Measurements from ENCODE around the gene MNAT1. TPM values are rescaled to one million over a fixed set of nuclear protein-coding genes. Genes with fewer than 3 reads are reported as not detected.

The MNAT1 gene
- polyA plus RNA-seq, 1 of the 3 experiments (the other 2 are of a cell fraction) = 38.9 TPM

GRCh38 chr14:60878121-60878520, 143.6 kb downstream of the MNAT1 start:
- H4K20me1 ChIP-seq (ENCODE audit: insufficient read depth) = no peaks in the 10 kb centered on the region
- no peak for DNase-seq
- no peaks in the 10 kb centered on the region for H3F3A ChIP-seq (replicated peaks; ENCODE audit: insufficient read depth)
- H3K9ac ChIP-seq = no peak overlapping the region
- WGBS (ENCODE audit: low lambda C conversion rate) = 95% methylated on average over 1 of the region's 1 CpG
- TF ChIP-seq RAD21 (IDR thresholded peaks at IDR 0.05; ENCODE audit: low read length) (no peak), USF2 (IDR thresholded peaks at IDR 0.05; ENCODE audit: borderline replicate concordance, low read depth, low read length) (no peak), REST (IDR thresholded peaks at IDR 0.05; ENCODE audit: low read depth, low read length) (no peak), MXI1 (IDR thresholded peaks at IDR 0.05; ENCODE audit: low read depth, low read length) (no peak), FOXM1 (IDR thresholded peaks at IDR 0.05; ENCODE audit: low read depth) (no peak)
- no peaks in the 10 kb centered on the region for H3K9me2 ChIP-seq
- no peaks in the 10 kb centered on the region for H3K27me3 ChIP-seq (ENCODE audit: insufficient read depth)
- H3K79me2 ChIP-seq (ENCODE audit: insufficient read depth) = peaks cover 8% of the 10 kb centered on the region; the same call in 1 of the 2 replicates
- POLR2A ChIA-PET = no interaction called here
- H3K36me3 ChIP-seq (replicated peaks in 1 of 2; ENCODE audit: control insufficient read depth in 1 of 2, insufficient read depth in 2 of 2, low read length in 1 of 2) = peaks cover 2 to 28% of the 10 kb centered on the region in 2 experiments
- H3K4me3 ChIP-seq (ENCODE audit: low read depth in 2 of 2, low read length in 1 of 2) = no peak overlapping the region
- H2AFZ ChIP-seq (ENCODE audit: low read depth) = no peak overlapping the region
- H3K4me1 ChIP-seq (ENCODE audit: control insufficient read depth in 1 of 2, insufficient read depth in 2 of 2, low read depth in 1 of 2, low read length in 1 of 2) = 0 out of 4 replicates have a peak, but pooled peaks cover 0 to 5% of the 10 kb centered on the region in 2 experiments
- H3K27ac ChIP-seq (ENCODE audit: low read depth in 2 of 2, low read length in 1 of 2) = no peak overlapping the region
- CTCF ChIA-PET = interaction anchor here (1.0 kb wide), 1 partner anchor 69 kb away, joined by 3 read pairs; no protein-coding TSS in a partner anchor
- H3K4me2 ChIP-seq = no peak overlapping the region
- no peaks in the 10 kb centered on the region for H3K9me3 ChIP-seq

GRCh38 chr14:60878536-60878935, 144.0 kb downstream of the MNAT1 start:
- peaks cover 2 to 30% of the 10 kb centered on the region in 2 experiments for H3K36me3 ChIP-seq (replicated peaks in 1 of 2; ENCODE audit: control insufficient read depth in 1 of 2, insufficient read depth in 2 of 2, low read length in 1 of 2)
- H3K9me3 ChIP-seq = no peaks in the 10 kb centered on the region
- POLR2A ChIA-PET = no interaction called here
- H2AFZ ChIP-seq (ENCODE audit: low read depth) = no peak overlapping the region
- H3K4me3 ChIP-seq (ENCODE audit: low read depth in 2 of 2, low read length in 1 of 2) = no peak overlapping the region
- H3K27ac ChIP-seq (ENCODE audit: low read depth in 2 of 2, low read length in 1 of 2) = no peak overlapping the region; a peak in 1 of 4 replicates
- no peak overlapping the region for H3K9ac ChIP-seq
- H3K79me2 ChIP-seq (ENCODE audit: insufficient read depth) = peaks cover 4% of the 10 kb centered on the region; the same call in 1 of the 2 replicates
- H3K27me3 ChIP-seq (ENCODE audit: insufficient read depth) = no peaks in the 10 kb centered on the region
- H3K4me2 ChIP-seq = no peak overlapping the region
- 0 out of 4 replicates have a peak, but pooled peaks cover 0 to 5% of the 10 kb centered on the region in 2 experiments for H3K4me1 ChIP-seq (ENCODE audit: control insufficient read depth in 1 of 2, insufficient read depth in 2 of 2, low read depth in 1 of 2, low read length in 1 of 2)
- H3F3A ChIP-seq (replicated peaks; ENCODE audit: insufficient read depth) = no peaks in the 10 kb centered on the region
- no peak for DNase-seq
- H3K9me2 ChIP-seq = no peaks in the 10 kb centered on the region
- no peak for TF ChIP-seq TAF1 (IDR thresholded peaks at IDR 0.05; ENCODE audit: borderline replicate concordance, low read depth, low read length)
- TF ChIP-seq USF1 (IDR thresholded peaks at IDR 0.05; ENCODE audit: borderline replicate concordance, low read depth) = no peak
- no peak for TF ChIP-seq GATA2 (CRISPR knock-in tag; IDR thresholded peaks at IDR 0.05)
- TF ChIP-seq CTCF (IDR thresholded peaks at IDR 0.05) = no peak
- no peak for TF ChIP-seq FOSL2 (IDR thresholded peaks at IDR 0.05; ENCODE audit: borderline replicate concordance, low read depth)
- TF ChIP-seq EZH2phosphoT487 (IDR thresholded peaks at IDR 0.05; ENCODE audit: borderline replicate concordance, low read depth) = no peak
- TF ChIP-seq IRF3 (IDR thresholded peaks at IDR 0.05; ENCODE audit: low read depth, low read length) = no peak
- TF ChIP-seq SMC3 (IDR thresholded peaks at IDR 0.05; ENCODE audit: low read depth, low read length) = no peak
- no peak for TF ChIP-seq PBX3 (IDR thresholded peaks at IDR 0.05)
- CTCF ChIA-PET = interaction anchor here (1.0 kb wide), 1 partner anchor 70 kb away, joined by 3 read pairs; no protein-coding TSS in a partner anchor
- H4K20me1 ChIP-seq (ENCODE audit: insufficient read depth) = no peaks in the 10 kb centered on the region
